Esophagus muscularis mucosa (tissue), 4 donors: ENCODE data around the gene DSC1. TPM values are rescaled to one million over a fixed set of nuclear protein-coding genes. Genes with fewer than 3 reads are reported as not detected.

Source experiments
- DNase-seq: peaks from one replicate; pipeline ENCODE4 v3.0.0-alpha.2; 2017; ENCODE audit errors: extremely low spot score
- H3K27ac ChIP-seq, 4 donors: fragments of 200-600 bp; sonication (generic); replicated peaks in 1 of 4; 1 replicate in 3 of 4; 2 replicates in 1 of 4; pipeline ENCODE4 v1.5.1; 2016 to 2019; ENCODE audit warnings: mild to moderate bottlenecking in 1 of 4
- H3K27me3 ChIP-seq, 4 donors: fragments of 200-600 bp; sonication (generic); one replicate each; pipeline versions ENCODE4 v1.5.1 to v1.6.0; 2016 to 2019
- H3K36me3 ChIP-seq, 4 donors: fragments of 200-600 bp; sonication (generic); one replicate each; pipeline ENCODE4 v1.5.1; 2016 to 2019
- H3K4me1 ChIP-seq, 4 donors: fragments of 200-600 bp; sonication (generic); one replicate each; pipeline ENCODE4 v1.5.1; 2016 to 2019
- H3K4me3 ChIP-seq, 4 donors: fragments of 200-600 bp; sonication (generic); 1 replicate in 2 of 4; 2 replicates in 2 of 4; pipeline ENCODE4 v1.5.1; 2016 to 2019; ENCODE audit warnings: mild to moderate bottlenecking in 4 of 4, moderate library complexity in 1 of 4
- H3K9me3 ChIP-seq, 4 donors: fragments of 200-600 bp; sonication (generic); 1 replicate in 3 of 4; 2 replicates in 1 of 4; pipeline ENCODE4 v1.5.1; 2016 to 2019
- CTCF ChIP-seq, 3 experiments: fragments of 200-600 bp in 2 of 3; fragments of 450-650 bp in 1 of 3; sonication (generic) in 2 of 3; IDR thresholded peaks; one replicate each; pipeline ENCODE4 v1.5.1; 2017 to 2019; ENCODE audit warnings: antibody characterized with exemption in 3 of 3, mild to moderate bottlenecking in 2 of 3, moderate library complexity in 1 of 3
- EP300 ChIP-seq: sonication (generic); formaldehyde crosslinking; IDR thresholded peaks from one replicate; pipeline ENCODE4 v1.6.1; 2017; ENCODE audit warnings: antibody characterized with exemption
- POLR2A ChIP-seq: fragments of 450-650 bp; IDR thresholded peaks from one replicate; pipeline ENCODE4 v1.6.1; 2017; ENCODE audit warnings: antibody characterized with exemption, moderate library complexity, mild to moderate bottlenecking, low read depth
- POLR2AphosphoS5 ChIP-seq, 2 donors: sonication (generic); formaldehyde crosslinking; IDR thresholded peaks; one replicate each; pipeline ENCODE4 v1.6.1; 2017; ENCODE audit warnings: antibody characterized with exemption in 2 of 2
- WGBS: methylation state at CpG from one replicate; pipeline ENCODE4 v1.1.5; 2018; 5-methylcytosine and 5-hydroxymethylcytosine counted together
- intact Hi-C: fragments of 100-400 bp; cut with DNase I; formaldehyde crosslinking; loops from one replicate; pipeline ENCODE4 v1.15.1; 2023
- total RNA-seq, 4 donors: library from RNA; depleted of rRNA; stranded (reverse); fragments of >200 nt; gene quantifications; one replicate each; pipeline versions ENCODE4 v1.1.0 to v1.2.1, GENCODE V29; 2016

Gene DSC1
- total RNA-seq, 4 donors from 2014 or later = not detected

- Histone ChIP-seq H3K27me3 (no peaks in the 10 kb centered on the region), H3K36me3 (no peaks in the 10 kb centered on the region), H3K9me3 (no peaks in the 10 kb centered on the region), H3K4me3 (no peak overlapping the region), H3K4me1 (no peaks in the 10 kb centered on the region), H3K27ac (no peak overlapping the region)
- intact Hi-C loops = no loop called here
- 80% methylated on average over 3 of the region's 3 CpGs for WGBS
- no peak for TF ChIP-seq CTCF (IDR thresholded peaks at IDR 0.05)
- no peak for TF ChIP-seq EP300
- no peak for TF ChIP-seq POLR2A
- TF ChIP-seq POLR2AphosphoS5 (IDR thresholded peaks at IDR 0.05) = no peak
- DNase-seq = no peak
Measured at GRCh38 chr18:31195063-31195462, 32.4 kb upstream of the DSC1 start.

- intact Hi-C loops = no loop called here
- TF ChIP-seq POLR2A (no peak), CTCF (IDR thresholded peaks at IDR 0.05) (no peak), POLR2AphosphoS5 (IDR thresholded peaks at IDR 0.05) (no peak), EP300 (no peak)
- no peak for DNase-seq
- Histone ChIP-seq H3K36me3 (no peaks in the 10 kb centered on the region), H3K27me3 (no peaks in the 10 kb centered on the region), H3K27ac (no peak overlapping the region), H3K4me3 (no peak overlapping the region), H3K4me1 (no peaks in the 10 kb centered on the region), H3K9me3 (no peaks in the 10 kb centered on the region)
Measured at GRCh38 chr18:31192086-31192776, 29.6 kb upstream of the DSC1 start.

GRCh38 chr18:31190919-31191318 is 28.3 kb upstream of the DSC1 start:
- intact Hi-C loops = no loop called here
- no peaks in the 10 kb centered on the region for H3K9me3 ChIP-seq
- 76% methylated on average over 2 of the region's 2 CpGs for WGBS

GRCh38 chr18:31189757-31190156 is 27.1 kb upstream of the DSC1 start:
- no peak overlapping the region for H3K27ac ChIP-seq
- no peaks in the 10 kb centered on the region for H3K27me3 ChIP-seq
- no peaks in the 10 kb centered on the region for H3K9me3 ChIP-seq
- intact Hi-C loops = no loop called here
- H3K4me1 ChIP-seq = no peaks in the 10 kb centered on the region
- H3K4me3 ChIP-seq = no peak overlapping the region
- H3K36me3 ChIP-seq = no peaks in the 10 kb centered on the region
- 64% methylated on average over 2 of the region's 2 CpGs for WGBS
- TF ChIP-seq POLR2AphosphoS5 (IDR thresholded peaks at IDR 0.05) = no peak
- no peak for TF ChIP-seq POLR2A
- TF ChIP-seq EP300 = no peak
- no peak for TF ChIP-seq CTCF (IDR thresholded peaks at IDR 0.05)
- no peak for DNase-seq

More at GRCh38 chr18:31190919-31191318, 28.3 kb upstream of the DSC1 start:
- no peak for DNase-seq
- no peak for TF ChIP-seq EP300
- no peak for TF ChIP-seq POLR2A
- Histone ChIP-seq H3K27ac (no peak overlapping the region), H3K27me3 (no peaks in the 10 kb centered on the region), H3K4me3 (no peak overlapping the region), H3K4me1 (no peaks in the 10 kb centered on the region), H3K36me3 (no peaks in the 10 kb centered on the region)

- H3K4me3 ChIP-seq = no peak overlapping the region
- H3K27ac ChIP-seq = no peak overlapping the region
- intact Hi-C loops = no loop called here
- DNase-seq = no peak
- no peak for TF ChIP-seq CTCF (IDR thresholded peaks at IDR 0.05)
- no peak for TF ChIP-seq POLR2AphosphoS5 (IDR thresholded peaks at IDR 0.05)
- H3K27me3 ChIP-seq = no peaks in the 10 kb centered on the region
- WGBS = 73% methylated on average over 4 of the region's 4 CpGs
- no peaks in the 10 kb centered on the region for H3K9me3 ChIP-seq
- H3K36me3 ChIP-seq = no peaks in the 10 kb centered on the region
- no peaks in the 10 kb centered on the region for H3K4me1 ChIP-seq
Measured at GRCh38 chr18:31185186-31185950, 22.7 kb upstream of the DSC1 start.
